AG04450 (cell line): Measurements from ENCODE around the gene TLR8. TPM values are rescaled to one million over a fixed set of nuclear protein-coding genes. Genes with fewer than 3 reads are reported as not detected.

Experiments used
- CTCF ChIA-PET: fragments of 300-600, 350-600 bp; formaldehyde crosslinking; extraction: SDS; loops from one replicate; lab custom pipeline; 2022; ENCODE audit warnings: antibody characterized with exemption, inconsistent platforms; lab: Charles Lee
- POLR2A ChIA-PET: fragments of 350-600 bp; formaldehyde crosslinking; extraction: SDS; loops from one replicate; lab custom pipeline; 2021; ENCODE audit warnings: antibody characterized with exemption, inconsistent platforms; lab: Yijun Ruan, JAX
- DNase-seq: peaks from one replicate; pipeline ENCODE4 v3.0.0-alpha.2; 2011; ENCODE audit warnings: low read depth, low spot score
- H3K27ac ChIP-seq: one replicate; pipeline ENCODE4 v1.5.1; 2012; ENCODE audit warnings: low read depth, low read length, control low read depth
- H3K27me3 ChIP-seq: one replicate; pipeline ENCODE4 v1.6.0; 2012; ENCODE audit warnings: low read length; ENCODE audit not compliant: control insufficient read depth, insufficient read depth
- H3K4me3 ChIP-seq: 2 replicates; pipeline ENCODE4 v1.5.1; 2011; ENCODE audit warnings: mild to moderate bottlenecking, low read depth, low read length, control low read depth
- H3K9me3 ChIP-seq: 2 replicates; pipeline ENCODE4 v1.5.1; 2012; ENCODE audit warnings: low read length; ENCODE audit not compliant: control insufficient read depth, insufficient read depth
- polyA plus RNA-seq: library from polyadenylated mRNA; depleted of rRNA; stranded (reverse); fragments of >200 nt; gene quantifications from 2 replicates; pipeline ENCODE4 v1.2.3, GENCODE V29; 2011
- TF ChIP-seq, protein P1 (sequence below): IDR thresholded peaks from 2 replicates; pipeline ENCODE4 v1.5.1; 2011; ENCODE audit warnings: low read depth, low read length, control low read depth, inconsistent platforms

Gene TLR8
- polyA plus RNA-seq, 1 experiment: not detected

DNA sequence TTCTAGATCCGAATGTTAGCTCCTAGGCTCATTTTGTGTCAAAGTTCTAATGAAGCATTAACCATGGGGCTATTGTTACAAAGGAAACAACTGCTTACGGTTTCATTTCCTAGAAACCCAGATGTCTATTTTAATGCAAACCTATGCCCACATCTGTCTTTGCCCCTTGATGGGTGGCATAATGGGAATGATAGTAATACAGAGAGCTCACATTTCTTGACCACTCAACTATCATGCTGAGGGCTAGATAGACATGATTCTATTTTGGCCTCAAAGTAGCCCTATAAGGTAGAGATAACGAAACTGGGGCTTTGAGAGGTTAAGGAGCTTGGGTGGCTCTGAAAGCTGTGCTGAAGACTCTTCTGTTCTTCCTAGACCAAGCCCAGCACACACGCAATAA, 37.7 kb upstream of the TLR8 start:
- Histone ChIP-seq H3K9me3 (no peaks in the 10 kb centered on the region), H3K27me3 (no peaks in the 10 kb centered on the region), H3K4me3 (no peak overlapping the region), H3K27ac (no peak overlapping the region)
- TF ChIP-seq, protein P1, sequence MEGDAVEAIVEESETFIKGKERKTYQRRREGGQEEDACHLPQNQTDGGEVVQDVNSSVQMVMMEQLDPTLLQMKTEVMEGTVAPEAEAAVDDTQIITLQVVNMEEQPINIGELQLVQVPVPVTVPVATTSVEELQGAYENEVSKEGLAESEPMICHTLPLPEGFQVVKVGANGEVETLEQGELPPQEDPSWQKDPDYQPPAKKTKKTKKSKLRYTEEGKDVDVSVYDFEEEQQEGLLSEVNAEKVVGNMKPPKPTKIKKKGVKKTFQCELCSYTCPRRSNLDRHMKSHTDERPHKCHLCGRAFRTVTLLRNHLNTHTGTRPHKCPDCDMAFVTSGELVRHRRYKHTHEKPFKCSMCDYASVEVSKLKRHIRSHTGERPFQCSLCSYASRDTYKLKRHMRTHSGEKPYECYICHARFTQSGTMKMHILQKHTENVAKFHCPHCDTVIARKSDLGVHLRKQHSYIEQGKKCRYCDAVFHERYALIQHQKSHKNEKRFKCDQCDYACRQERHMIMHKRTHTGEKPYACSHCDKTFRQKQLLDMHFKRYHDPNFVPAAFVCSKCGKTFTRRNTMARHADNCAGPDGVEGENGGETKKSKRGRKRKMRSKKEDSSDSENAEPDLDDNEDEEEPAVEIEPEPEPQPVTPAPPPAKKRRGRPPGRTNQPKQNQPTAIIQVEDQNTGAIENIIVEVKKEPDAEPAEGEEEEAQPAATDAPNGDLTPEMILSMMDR: no peak
- CTCF ChIA-PET: no interaction called here
- no peak for DNase-seq
- POLR2A ChIA-PET: no interaction called here

DNA sequence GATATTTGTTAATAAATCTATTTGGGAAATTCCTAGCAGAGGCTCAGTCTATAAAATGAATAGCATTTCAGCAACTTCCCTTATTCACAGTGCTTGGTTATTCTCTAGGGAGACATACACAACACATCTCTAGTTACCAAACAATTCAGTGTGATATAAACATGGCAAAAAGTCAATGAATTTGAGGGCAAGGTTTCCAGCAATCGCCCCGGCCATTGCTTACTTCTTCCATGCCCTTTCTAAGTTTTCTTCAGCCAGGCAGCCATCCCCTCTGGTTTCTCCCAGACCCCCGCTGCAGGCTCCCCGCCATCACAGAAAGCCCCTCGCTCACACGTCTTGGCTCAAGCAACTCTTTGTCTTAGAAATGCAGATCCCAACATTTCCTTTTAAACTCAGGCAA, 35.2 kb upstream of the TLR8 start:
- POLR2A ChIA-PET: no interaction called here
- no peak for DNase-seq

DNA sequence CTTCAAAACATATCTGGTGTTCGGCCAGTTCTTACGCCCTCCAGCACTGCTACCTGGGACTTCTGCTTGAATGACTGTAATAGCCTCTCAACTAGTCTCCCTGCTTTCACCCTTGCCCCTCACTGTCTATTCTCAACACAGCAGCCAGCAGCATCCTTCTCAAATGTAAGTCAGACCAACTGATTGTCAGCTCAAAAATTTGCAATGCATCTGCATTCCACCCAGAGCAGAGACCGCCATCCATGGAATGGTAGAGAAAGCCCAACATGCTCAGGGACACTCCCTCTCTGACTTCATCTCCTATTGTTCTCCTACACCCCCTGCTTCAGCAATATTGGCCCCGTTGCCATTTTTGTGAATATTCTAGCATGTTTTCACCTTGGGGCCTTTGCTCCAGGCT, 33.7 kb upstream of the TLR8 start:
- DNase-seq: no peak
- Histone ChIP-seq H3K27me3 (no peaks in the 10 kb centered on the region), H3K9me3 (no peaks in the 10 kb centered on the region), H3K4me3 (no peak overlapping the region), H3K27ac (no peak overlapping the region)
- POLR2A ChIA-PET: no interaction called here
- CTCF ChIA-PET: no interaction called here
- TF ChIP-seq, protein P1: no peak

More for the DNA sequence above, 35.2 kb upstream of the TLR8 start:
- Histone ChIP-seq H3K27ac (no peak overlapping the region), H3K4me3 (no peak overlapping the region), H3K9me3 (no peaks in the 10 kb centered on the region), H3K27me3 (no peaks in the 10 kb centered on the region)
- CTCF ChIA-PET: no interaction called here
- TF ChIP-seq, protein P1: no peak

DNA sequence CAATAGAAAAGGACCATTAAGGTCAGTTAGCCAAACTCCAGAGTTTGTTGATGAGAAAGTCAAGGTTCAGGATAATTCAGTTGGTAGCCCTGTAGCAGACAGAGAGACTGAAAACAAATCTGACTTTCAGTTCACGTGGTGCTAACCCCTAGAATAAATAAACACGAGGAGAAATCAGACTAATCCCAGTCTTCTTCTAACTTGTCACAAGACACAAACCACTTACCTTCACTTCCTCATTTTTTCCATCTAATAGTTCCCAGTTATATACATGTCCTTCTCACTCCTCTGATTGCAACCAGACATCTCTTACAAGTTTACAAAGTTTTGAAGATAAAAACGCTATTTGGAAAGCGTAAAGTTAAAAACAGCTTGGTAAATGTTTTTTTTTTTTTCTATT, 31.8 kb upstream of the TLR8 start:
- H3K27me3 ChIP-seq: no peaks in the 10 kb centered on the region
- ChIA-PET CTCF (no interaction called here), POLR2A (no interaction called here)
- no peak overlapping the region for H3K4me3 ChIP-seq
- TF ChIP-seq, protein P1: no peak
- no peaks in the 10 kb centered on the region for H3K9me3 ChIP-seq
- no peak for DNase-seq
- no peak overlapping the region for H3K27ac ChIP-seq

DNA sequence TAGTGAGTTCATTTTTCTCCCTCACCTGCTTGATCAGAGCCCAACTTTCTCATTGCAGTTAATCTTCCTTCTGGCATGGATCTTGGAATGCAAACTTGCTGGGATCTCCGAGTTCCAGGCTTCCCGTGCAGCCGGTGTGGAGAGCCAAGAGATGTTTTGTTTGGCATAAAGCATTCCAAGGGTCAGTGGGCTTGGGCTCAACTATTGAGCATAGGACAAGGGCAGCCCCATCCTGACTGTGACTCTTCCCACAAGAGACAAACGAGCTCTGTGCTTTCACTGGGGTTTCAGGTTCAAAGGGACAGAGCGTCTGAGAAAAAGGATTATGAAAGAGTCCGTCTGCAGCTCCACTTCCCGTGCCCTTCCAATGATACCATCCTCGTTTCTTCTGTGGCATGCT, 29.0 kb upstream of the TLR8 start:
- ChIA-PET CTCF (interaction anchor here (0.7 to 1.3 kb wide), 2 partner anchors 24 to 63 kb away, joined by 3 read pairs; no protein-coding TSS in a partner anchor), POLR2A (no interaction called here)
- TF ChIP-seq, protein P1: no peak
- Histone ChIP-seq H3K4me3 (no peak overlapping the region), H3K27me3 (no peaks in the 10 kb centered on the region), H3K27ac (no peak overlapping the region), H3K9me3 (no peaks in the 10 kb centered on the region)
- DNase-seq: no peak
